ENCODE results near the gene KLF6. TPM values are rescaled to one million over a fixed set of nuclear protein-coding genes. Genes with fewer than 3 reads are reported as not detected.

KLF6 gene
- total and polyA plus RNA-seq, 2 of the 4 experiments (the other 2 are of a cell fraction) = 69.0 to 123 TPM

- intact Hi-C loops (cut with micrococcal nuclease) = no loop called here
Measured at GRCh38 chr10:3805201-3805790, 20.3 kb upstream of the KLF6 start.

More at GRCh38 chr10:3805201-3805790, 20.3 kb upstream of the KLF6 start:
- WGBS, 2 experiments (ENCODE audit: extremely low coverage in 2 of 2, insufficient read length in 1 of 2) = 92% methylated on average over 2 of the region's 7 CpGs; no CpG with 5 or more reads in 1 of the 2 experiments
- POLR2A ChIA-PET (ENCODE audit: unreplicated experiment) = interaction anchor here (0.9 kb wide), 1 partner anchor 20 kb away, joined by 5 read pairs; the partner anchor contains the start of gene KLF6
- H4K91ac ChIP-seq (ENCODE audit: insufficient read depth, low read depth, low read length) = peak overlapping the region; percentile 76
- no peaks in the 10 kb centered on the region for H4K20me1 ChIP-seq (ENCODE audit: insufficient read depth, low read length)
- peak overlapping the region; percentile 57 for H3K27ac ChIP-seq (ENCODE audit: insufficient read depth, low read length)
- peak overlapping the region; percentile 70 for H2BK120ac ChIP-seq (ENCODE audit: low read depth, low read length)
- peaks cover 24% of the 10 kb centered on the region for H3K4me1 ChIP-seq (ENCODE audit: control insufficient read depth, insufficient read depth, low read length)
- CTCF ChIA-PET = no interaction called here
- H2AK5ac ChIP-seq (ENCODE audit: low read depth, low read length) = peak overlapping the region; percentile 11; the same call in 1 of the 2 replicates
- no peak; the same call in 1 of the 2 replicates for TF ChIP-seq RAD21 (IDR thresholded peaks at IDR 0.05; ENCODE audit: low read length)
- TF ChIP-seq MAZ (IDR thresholded peaks at IDR 0.05; ENCODE audit: borderline replicate concordance, low read depth, low read length) = no peak
- peak; percentile 44 for TF ChIP-seq FOS (IDR thresholded peaks at IDR 0.05; ENCODE audit: low read depth, low read length)
- no peak for TF ChIP-seq CEBPB (IDR thresholded peaks at IDR 0.05; ENCODE audit: low read depth, low read length)
- TF ChIP-seq, protein P1, sequence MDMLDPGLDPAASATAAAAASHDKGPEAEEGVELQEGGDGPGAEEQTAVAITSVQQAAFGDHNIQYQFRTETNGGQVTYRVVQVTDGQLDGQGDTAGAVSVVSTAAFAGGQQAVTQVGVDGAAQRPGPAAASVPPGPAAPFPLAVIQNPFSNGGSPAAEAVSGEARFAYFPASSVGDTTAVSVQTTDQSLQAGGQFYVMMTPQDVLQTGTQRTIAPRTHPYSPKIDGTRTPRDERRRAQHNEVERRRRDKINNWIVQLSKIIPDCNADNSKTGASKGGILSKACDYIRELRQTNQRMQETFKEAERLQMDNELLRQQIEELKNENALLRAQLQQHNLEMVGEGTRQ (IDR thresholded peaks at IDR 0.05; ENCODE audit: low read depth, low read length) = no peak
- TF ChIP-seq MXI1 (IDR thresholded peaks at IDR 0.05; ENCODE audit: borderline replicate concordance, low read depth, low read length) = no peak
- TF ChIP-seq BHLHE40 (IDR thresholded peaks at IDR 0.05; ENCODE audit: low read depth, low read length) = peak; percentile 20; the same call in 1 of the 2 replicates
- no peak for TF ChIP-seq ELK1 (IDR thresholded peaks at IDR 0.05; ENCODE audit: borderline replicate concordance, low read depth, low read length)
- TF ChIP-seq, protein P2, sequence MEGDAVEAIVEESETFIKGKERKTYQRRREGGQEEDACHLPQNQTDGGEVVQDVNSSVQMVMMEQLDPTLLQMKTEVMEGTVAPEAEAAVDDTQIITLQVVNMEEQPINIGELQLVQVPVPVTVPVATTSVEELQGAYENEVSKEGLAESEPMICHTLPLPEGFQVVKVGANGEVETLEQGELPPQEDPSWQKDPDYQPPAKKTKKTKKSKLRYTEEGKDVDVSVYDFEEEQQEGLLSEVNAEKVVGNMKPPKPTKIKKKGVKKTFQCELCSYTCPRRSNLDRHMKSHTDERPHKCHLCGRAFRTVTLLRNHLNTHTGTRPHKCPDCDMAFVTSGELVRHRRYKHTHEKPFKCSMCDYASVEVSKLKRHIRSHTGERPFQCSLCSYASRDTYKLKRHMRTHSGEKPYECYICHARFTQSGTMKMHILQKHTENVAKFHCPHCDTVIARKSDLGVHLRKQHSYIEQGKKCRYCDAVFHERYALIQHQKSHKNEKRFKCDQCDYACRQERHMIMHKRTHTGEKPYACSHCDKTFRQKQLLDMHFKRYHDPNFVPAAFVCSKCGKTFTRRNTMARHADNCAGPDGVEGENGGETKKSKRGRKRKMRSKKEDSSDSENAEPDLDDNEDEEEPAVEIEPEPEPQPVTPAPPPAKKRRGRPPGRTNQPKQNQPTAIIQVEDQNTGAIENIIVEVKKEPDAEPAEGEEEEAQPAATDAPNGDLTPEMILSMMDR (conservative IDR thresholded peaks at IDR 0.05; ENCODE audit: low read depth, low read length) = no peak
- no peak for TF ChIP-seq RCOR1 (IDR thresholded peaks at IDR 0.05; ENCODE audit: insufficient replicate concordance, low read length)
- peak overlapping the region; percentile 10 for H3K18ac ChIP-seq (ENCODE audit: low read depth, low read length)
- no peak overlapping the region for H2AK9ac ChIP-seq (replicated peaks; ENCODE audit: low read depth, low read length, poor library complexity)
- 0 out of 2 replicates have a peak overlapping the region, but pooled peaks have one; percentile 30 for H3K14ac ChIP-seq (replicated peaks; ENCODE audit: low read depth, low read length)
- peak overlapping the region; percentile 75 for H2BK15ac ChIP-seq (ENCODE audit: low read depth, low read length)
- peak overlapping the region; percentile 13; the same call in 1 of the 2 replicates for H3K56ac ChIP-seq (ENCODE audit: extremely low read depth, insufficient read depth, low read length)
- dilution Hi-C loops (cut with HindIII; ENCODE audit: low sequenced_read_pairs, unreplicated experiment) (no loop called here), in situ Hi-C loops (cut with MboI; ENCODE audit: low sequenced_read_pairs) (loop anchor here (5.0 kb wide), 1 partner anchor 82 kb away; no protein-coding TSS in a partner anchor)
- peak overlapping the region; percentile 69 for H3K4ac ChIP-seq (ENCODE audit: low read depth, low read length)
- H3K9ac ChIP-seq (ENCODE audit: low read depth, low read length) = no peak overlapping the region
- H3K4me2 ChIP-seq (ENCODE audit: low read depth, low read length) = peak overlapping the region; percentile 3; the same call in 1 of the 2 replicates
- DNase-seq (peak; percentile 83), ATAC-seq (ENCODE audit: low read depth) (peak; percentile 23; the same call in 1 of the 2 replicates)
- peaks cover 0 to 31% of the 10 kb centered on the region in 2 experiments; a peak in 2 of 4 replicates for H3K79me1 ChIP-seq (ENCODE audit: low read depth in 1 of 2, low read length in 2 of 2)
- no peak overlapping the region; the same call in 1 of the 2 replicates for H4K5ac ChIP-seq (ENCODE audit: low read depth, low read length)
- H2BK5ac ChIP-seq (ENCODE audit: low read depth, low read length, poor library complexity, severe bottlenecking) = peak overlapping the region; percentile 89
- H2AFZ ChIP-seq (replicated peaks; ENCODE audit: low read length, poor library complexity) = no peak overlapping the region
- H3K27me3 ChIP-seq (ENCODE audit: control insufficient read depth, insufficient read depth, low read length) = no peaks in the 10 kb centered on the region
- H3K9me3 ChIP-seq (ENCODE audit: control insufficient read depth, insufficient read depth, low read length) = no peaks in the 10 kb centered on the region
- H3K9me1 ChIP-seq (ENCODE audit: insufficient read depth, low read length) = peaks cover 33% of the 10 kb centered on the region
- H3K36me3 ChIP-seq (ENCODE audit: control insufficient read depth, insufficient read depth, low read length) = no peaks in the 10 kb centered on the region
- no peak overlapping the region for H3K4me3 ChIP-seq (ENCODE audit: insufficient read depth, low read depth, low read length)
- no peak overlapping the region; the same call in 1 of the 2 replicates for H3K23ac ChIP-seq (ENCODE audit: low read depth, low read length)
- BruUV-seq (replicated peaks) = no TSS peak
- H2BK20ac ChIP-seq (ENCODE audit: low read depth, low read length) = peak overlapping the region; percentile 44
- H4K8ac ChIP-seq (ENCODE audit: low read depth in 2 of 2, low read length in 2 of 2) = peak overlapping the region; percentile 17 to 71; a peak in 3 of 4 replicates
